Glutamatergic neuron (in vitro differentiated cells): ENCODE results near the gene SDR9C7. TPM values are rescaled to one million over a fixed set of nuclear protein-coding genes. Genes with fewer than 3 reads are reported as not detected.
"Not testable (repeated sequence)": the region's sequence is repeated elsewhere in the genome, so short reads cannot be mapped to it uniquely, and the experiment has no call there.

ENCODE experiments used
- DNase-seq: peaks from one replicate; pipeline ENCODE4 v3.0.0; 2022
- H3K27ac Mint-ChIP-seq: one replicate; pipeline ENCODE4 v1.8.0; 2020; ENCODE audit warnings: mild to moderate bottlenecking, mixed read lengths, inconsistent platforms; ENCODE audit not compliant: unreplicated experiment
- H3K27me3 Mint-ChIP-seq: one replicate; pipeline ENCODE4 v1.8.0; 2020; ENCODE audit warnings: mild to moderate bottlenecking, moderate library complexity, mixed read lengths, inconsistent platforms; ENCODE audit not compliant: unreplicated experiment
- H3K36me3 Mint-ChIP-seq: one replicate; pipeline ENCODE4 v1.8.0; 2020; ENCODE audit warnings: mild to moderate bottlenecking, mixed read lengths, inconsistent platforms; ENCODE audit not compliant: unreplicated experiment
- H3K4me1 Mint-ChIP-seq: one replicate; pipeline ENCODE4 v1.8.0; 2020; ENCODE audit warnings: mild to moderate bottlenecking, low read depth, mixed read lengths, inconsistent platforms; ENCODE audit not compliant: unreplicated experiment
- H3K4me3 Mint-ChIP-seq: one replicate; pipeline ENCODE4 v1.8.0; 2020; ENCODE audit warnings: mild to moderate bottlenecking, mixed read lengths, inconsistent platforms; ENCODE audit not compliant: unreplicated experiment
- H3K9me3 Mint-ChIP-seq: one replicate; pipeline ENCODE4 v1.8.0; 2020; ENCODE audit warnings: mild to moderate bottlenecking, moderate library complexity, mixed read lengths, inconsistent platforms; ENCODE audit not compliant: unreplicated experiment
- CTCF ChIP-seq: fragments of 200-600 bp; sonication (generic); IDR thresholded peaks from one replicate; pipeline ENCODE4 v1.5.0; 2021; ENCODE audit not compliant: partially characterized antibody, unreplicated experiment
- total RNA-seq: library from RNA; stranded (reverse); fragmentation: NEBNext Ultra II Directional; extraction: Animal tissue kit (Norgen Biotek cat#: 25700); gene quantifications from one replicate; pipeline ENCODE4 v1.2.1, GENCODE V29; 2021; ENCODE audit not compliant: unreplicated experiment

Gene SDR9C7
- total RNA-seq, 1 donor from 2014 or later, result 0.39 TPM

- no peaks in the 10 kb centered on the region for H3K4me1 Mint-ChIP-seq
- H3K27ac Mint-ChIP-seq, result no peak overlapping the region
- peaks cover 5% of the 10 kb centered on the region for H3K9me3 Mint-ChIP-seq
- H3K4me3 Mint-ChIP-seq, result no peak overlapping the region
- H3K27me3 Mint-ChIP-seq, result no peaks in the 10 kb centered on the region
- no peak for DNase-seq
- TF ChIP-seq CTCF, result no peak
- H3K36me3 Mint-ChIP-seq, result peaks cover 36% of the 10 kb centered on the region
These were observed 48.9 kb downstream of the SDR9C7 start for GRCh38 chr12:56885316-56885715.

- Mint-ChIP-seq H3K27ac (no peak overlapping the region), H3K27me3 (no peaks in the 10 kb centered on the region), H3K36me3 (peaks cover 35% of the 10 kb centered on the region), H3K4me1 (no peaks in the 10 kb centered on the region), H3K9me3 (peaks cover 7% of the 10 kb centered on the region), H3K4me3 (no peak overlapping the region)
- DNase-seq, result no peak
- no peak for TF ChIP-seq CTCF
These were observed 49.8 kb downstream of the SDR9C7 start for GRCh38 chr12:56884421-56884820.

GRCh38 chr12:56882407-56882806 is 51.8 kb downstream of the SDR9C7 start:
- not testable (repeated sequence) for H3K27me3 Mint-ChIP-seq, H3K4me3 Mint-ChIP-seq, DNase-seq, H3K9me3 Mint-ChIP-seq, H3K4me1 Mint-ChIP-seq, H3K27ac Mint-ChIP-seq
- peaks cover 33% of the 10 kb centered on the region for H3K36me3 Mint-ChIP-seq

GRCh38 chr12:56880125-56880992 is 53.8 kb downstream of the SDR9C7 start:
- Mint-ChIP-seq H3K27me3 (no peaks in the 10 kb centered on the region), H3K27ac (no peak overlapping the region), H3K9me3 (peaks cover 4% of the 10 kb centered on the region), H3K36me3 (peaks cover 16% of the 10 kb centered on the region), H3K4me3 (no peak overlapping the region), H3K4me1 (no peaks in the 10 kb centered on the region)
- no peak for TF ChIP-seq CTCF
- no peak for DNase-seq

- not testable (repeated sequence) for DNase-seq, H3K4me3 Mint-ChIP-seq, H3K9me3 Mint-ChIP-seq, H3K27ac Mint-ChIP-seq, H3K27me3 Mint-ChIP-seq, H3K4me1 Mint-ChIP-seq
- peaks cover 12% of the 10 kb centered on the region for H3K36me3 Mint-ChIP-seq
These were observed 54.7 kb downstream of the SDR9C7 start for GRCh38 chr12:56879240-56880124.
